Thyroid gland (tissue), 4 donors: ENCODE measurements around the gene LRRC72.

Source experiments
- CTCF ChIP-seq, 6 experiments: fragments of 200-600 bp in 3 of 6; fragments of 450-650 bp in 3 of 6; sonication (generic) in 3 of 6; IDR thresholded peaks; one replicate each; pipeline ENCODE4 v1.5.1; 2016 to 2019; ENCODE audit warnings: antibody characterized with exemption in 6 of 6, mild to moderate bottlenecking in 2 of 6, inconsistent platforms in 1 of 6, moderate library complexity in 1 of 6
- POLR2A ChIP-seq, 2 donors: fragments of 450-650 bp; IDR thresholded peaks; one replicate each; pipeline ENCODE4 v1.6.1; 2017; ENCODE audit warnings: antibody characterized with exemption in 2 of 2, mild to moderate bottlenecking in 2 of 2, moderate library complexity in 1 of 2

GRCh38 chr7:16630654-16631053, 104.0 kb downstream of the LRRC72 start:
- TF ChIP-seq CTCF (IDR thresholded peaks at IDR 0.05): no peak
- no peak for TF ChIP-seq POLR2A (IDR thresholded peaks at IDR 0.05)
